Left colon (tissue), 2 donors: ENCODE data around the gene ANXA3. TPM values are rescaled to one million over a fixed set of nuclear protein-coding genes. Genes with fewer than 3 reads are reported as not detected.
A peak's percentile ranks its signal among the peaks of the same experiment; 100 is the strongest.

Experiments used
- ATAC-seq: fragments of 200-7000 bp; cut with Tn5 transposase; one replicate; pipeline ENCODE4 v1.9.1; 2020; ENCODE audit warnings: mild to moderate bottlenecking, moderate library complexity
- DNase-seq, 2 donors: peaks; one replicate each; pipeline ENCODE4 v3.0.0-alpha.2; 2020
- intact Hi-C, 2 donors: fragments of 100-400 bp; cut with DNase I in 1 of 2; cut with micrococcal nuclease in 1 of 2; formaldehyde crosslinking; loops; one replicate each; pipeline versions ENCODE4 v1.11.2 to v1.14.0; 2022; cut with DNase I, micrococcal nuclease
- total RNA-seq, 2 donors: library from RNA; stranded (reverse); fragmentation: NEBNext Ultra II Directional; extraction: Animal tissue kit (Norgen Biotek cat#: 25700); gene quantifications; one replicate each; pipeline ENCODE4 v1.2.1, GENCODE V29; 2021
- donor health status: DM: no; HTN: no; CAD: no.
- donor health status: DM: yes; HTN: yes; CAD: no.

Gene ANXA3
- total RNA-seq, 2 donors from 2014 or later: 44.8 to 51.9 TPM

DNA sequence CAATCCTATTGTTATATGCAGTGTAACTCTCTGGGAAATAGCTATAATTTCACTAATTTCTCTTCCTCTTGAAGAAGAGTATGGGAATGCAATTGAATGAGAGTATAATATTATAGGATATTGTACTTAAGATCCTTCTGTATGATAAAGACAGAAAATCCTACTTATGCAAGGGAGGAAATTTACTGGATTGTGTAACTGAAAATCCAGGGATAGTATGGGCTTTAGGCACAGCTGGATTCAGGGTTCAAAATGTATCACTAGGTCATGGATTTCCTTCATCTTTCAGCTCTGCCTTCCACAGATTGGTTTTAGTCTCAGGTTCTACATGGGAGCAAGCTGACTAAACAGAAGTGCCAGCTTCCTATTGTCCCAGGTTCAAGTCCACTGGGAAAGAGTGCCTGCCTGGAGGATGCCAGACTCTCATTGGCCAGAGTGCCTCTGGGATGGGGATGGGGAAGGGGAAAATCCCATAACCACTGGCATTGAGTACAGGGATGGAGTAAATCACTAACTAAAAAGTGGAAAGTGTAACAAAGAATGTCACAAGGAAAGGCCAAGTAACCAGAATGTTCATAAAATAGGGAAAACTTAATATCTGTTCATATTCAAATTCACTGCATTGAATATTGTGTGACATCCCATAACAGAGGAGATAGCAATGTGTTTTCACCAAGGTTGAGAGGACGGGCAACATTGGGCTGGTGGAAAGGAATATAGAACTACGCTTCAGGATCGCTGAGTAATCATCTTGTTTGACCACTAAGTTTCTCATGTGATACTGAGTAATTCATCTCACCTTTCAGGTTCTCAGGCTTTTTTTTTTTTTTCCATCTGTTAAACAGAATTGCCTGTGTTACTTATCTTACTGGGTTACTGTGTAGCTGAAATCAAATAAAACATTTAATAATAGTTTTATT is 75.7 kb downstream of the ANXA3 start:
- intact Hi-C loops: no loop called here
- no peak for ATAC-seq
- no peak for DNase-seq

DNA sequence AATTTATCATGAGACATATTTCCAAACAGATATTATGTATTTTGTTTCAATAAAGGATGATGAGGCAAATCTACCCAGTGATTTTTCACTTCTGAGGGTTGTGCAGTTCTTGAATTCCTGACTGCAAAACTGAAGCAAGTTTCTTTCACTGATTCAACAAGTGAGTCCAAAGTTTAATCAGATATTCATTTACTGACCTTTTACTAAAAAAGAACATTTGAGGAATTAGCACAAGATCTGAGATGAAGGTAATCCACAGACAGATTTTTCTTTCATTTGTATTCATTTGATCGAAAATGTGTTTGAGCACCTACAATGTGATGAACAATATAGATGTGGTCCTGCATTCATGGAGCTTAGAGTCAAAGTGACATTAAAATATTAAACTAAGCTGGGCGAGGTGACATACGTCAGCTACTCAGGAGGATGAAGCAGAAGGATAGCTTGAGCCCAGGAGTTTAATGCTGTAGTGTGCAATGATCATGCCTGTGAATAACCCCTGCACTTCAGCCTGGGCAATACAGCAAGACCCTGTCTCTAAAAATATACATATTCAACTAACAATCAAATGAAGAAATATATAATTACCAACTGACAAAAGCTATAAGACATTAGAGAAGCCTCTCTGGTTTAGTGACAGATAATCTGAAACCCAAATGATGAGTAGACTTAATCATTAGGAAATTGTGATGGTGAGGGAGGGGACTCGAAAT is 76.6 kb downstream of the ANXA3 start:
- DNase-seq (no peak), ATAC-seq (no peak)
- intact Hi-C loops: no loop called here

DNA sequence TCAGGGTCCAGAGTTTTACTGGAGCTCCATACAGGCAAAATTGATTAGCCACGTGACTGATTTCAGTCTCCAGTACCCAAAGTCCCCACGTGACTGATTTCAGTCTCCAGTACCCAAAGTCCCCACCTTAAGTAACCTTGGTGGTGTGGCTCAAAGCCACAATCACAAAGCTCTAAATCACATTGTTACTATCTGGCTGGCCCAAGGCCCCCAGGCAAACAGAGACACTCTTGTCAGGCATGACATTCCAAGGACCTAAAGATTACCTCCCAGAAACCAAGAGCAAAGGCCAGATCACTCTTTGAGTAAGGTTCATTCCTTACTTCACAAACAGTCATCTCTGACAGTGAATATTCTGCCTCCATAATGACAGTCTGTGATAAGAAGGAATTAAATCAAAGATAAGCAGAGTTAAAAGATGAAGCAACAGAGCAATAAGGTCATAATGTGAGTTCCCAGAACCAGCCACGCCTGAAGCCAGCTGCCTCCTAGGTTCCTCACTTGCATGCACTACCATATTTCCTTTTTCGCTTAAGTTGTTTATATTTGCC is 78.5 kb downstream of the ANXA3 start:
- peak; percentile 89 for ATAC-seq
- intact Hi-C loops: no loop called here
- peak; percentile 44 to 50 for DNase-seq

DNA sequence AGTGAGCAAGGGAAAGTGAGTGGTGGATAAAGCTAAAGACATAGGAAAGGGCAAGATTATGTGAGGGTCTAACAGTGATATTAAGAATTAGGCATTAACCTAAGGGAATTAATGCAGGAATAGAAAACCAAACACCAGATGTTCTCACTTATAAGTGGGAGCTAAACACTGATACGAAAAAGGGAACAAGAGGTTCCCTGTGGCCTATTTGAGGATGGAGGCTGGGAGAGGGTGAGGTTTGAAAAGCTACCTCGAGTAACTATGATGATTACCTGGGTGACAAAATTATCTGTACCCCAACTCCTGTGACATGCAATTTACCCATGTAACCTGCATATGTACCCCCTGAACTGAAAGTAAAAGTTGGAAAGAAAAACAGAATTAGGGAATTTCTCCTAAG is 79.0 kb downstream of the ANXA3 start:
- intact Hi-C loops: no loop called here
- DNase-seq: no peak
- no peak for ATAC-seq

DNA sequence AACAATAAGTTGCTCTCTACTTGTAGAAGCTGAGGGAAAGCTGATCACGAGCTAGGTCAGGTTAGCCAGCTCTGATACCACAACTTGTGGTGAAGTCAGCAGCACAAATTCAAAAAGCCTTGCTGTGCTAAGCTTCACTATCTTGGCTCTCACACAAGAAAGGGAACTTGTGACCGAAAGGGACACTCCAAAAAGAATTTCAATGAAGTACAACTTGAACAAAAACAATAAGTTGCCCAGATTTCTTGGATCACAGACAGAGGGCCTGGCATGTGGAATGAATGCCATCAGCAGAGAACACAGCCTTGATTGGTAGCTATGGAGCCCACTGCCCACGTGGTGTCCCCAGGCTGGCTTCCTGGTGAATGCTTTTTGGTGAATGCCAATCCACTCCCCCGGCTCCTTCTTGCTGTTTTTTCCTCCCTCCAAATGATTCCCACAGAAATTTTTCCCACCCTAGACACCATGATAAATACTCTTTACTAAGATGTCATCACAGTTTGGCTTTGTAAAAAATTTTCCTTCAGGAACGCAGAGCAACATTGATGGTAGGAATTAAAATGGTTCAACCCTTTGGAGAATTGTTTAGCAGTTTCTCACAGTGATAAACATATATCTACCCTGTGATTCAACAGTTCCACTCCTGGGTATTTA is 82.6 kb downstream of the ANXA3 start:
- no peak for ATAC-seq
- DNase-seq: no peak

DNA sequence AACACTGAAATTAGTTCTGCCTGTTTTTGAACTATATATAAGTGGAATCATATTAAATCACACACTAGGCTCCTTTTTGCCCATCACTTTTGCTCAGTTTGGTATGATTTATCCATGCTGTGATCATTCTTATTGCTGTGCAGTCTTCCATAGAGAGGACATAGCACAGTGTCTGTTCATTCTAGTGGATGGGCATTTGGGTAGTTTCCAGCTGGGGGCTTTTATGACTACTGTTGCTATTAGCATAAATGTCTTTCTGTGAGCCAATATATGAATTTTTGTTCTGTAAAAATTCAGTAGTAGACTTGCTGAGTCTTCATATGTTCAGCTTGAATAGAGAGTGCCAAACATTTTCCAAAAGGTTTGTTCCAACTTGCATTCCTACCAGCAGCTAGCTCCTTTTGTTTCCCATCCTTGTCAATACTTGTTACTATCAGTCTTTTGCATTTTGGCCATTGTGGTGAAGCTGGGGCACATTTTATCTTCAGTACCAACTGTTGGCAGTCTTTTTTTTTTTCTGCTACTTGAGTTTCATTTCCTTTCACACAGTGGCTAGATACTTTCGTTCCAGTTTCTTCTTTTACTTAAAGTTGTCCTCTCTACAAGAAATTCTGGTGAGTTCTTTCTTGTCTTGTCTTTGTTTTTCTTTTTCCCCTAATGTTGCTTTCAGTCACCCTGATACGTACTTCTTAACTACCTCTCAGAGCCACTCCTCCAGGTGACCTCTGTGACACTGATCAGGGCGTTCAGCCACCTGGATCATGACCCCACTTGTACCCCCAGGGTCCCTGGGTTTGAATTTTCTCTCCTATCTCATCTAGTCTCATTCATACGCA is 87.0 kb downstream of the ANXA3 start:
- ATAC-seq: no peak
- intact Hi-C loops: no loop called here

More for the DNA sequence above, 82.6 kb downstream of the ANXA3 start:
- intact Hi-C loops: no loop called here

DNA sequence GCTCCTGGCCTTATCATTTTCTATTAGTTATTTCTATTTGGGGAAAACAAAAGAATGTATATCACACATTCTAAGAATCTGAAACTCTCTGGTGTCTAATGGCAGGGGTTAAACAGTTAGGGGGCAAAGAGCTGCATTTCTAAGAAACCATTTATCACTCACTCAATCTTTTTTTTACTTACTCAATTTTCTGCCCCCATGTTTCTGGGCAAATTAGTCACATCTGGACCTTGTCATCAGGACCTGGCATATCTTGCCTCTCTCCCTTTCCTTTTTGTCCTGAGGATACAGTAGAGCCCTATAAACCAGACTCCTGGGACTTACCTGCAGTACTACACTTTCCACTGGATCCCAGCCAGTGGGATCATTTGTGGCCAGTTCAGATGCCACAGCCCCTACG is 89.1 kb downstream of the ANXA3 start:
- intact Hi-C loops: no loop called here
- DNase-seq: no peak
- no peak for ATAC-seq

More for the DNA sequence above, 87.0 kb downstream of the ANXA3 start:
- no peak for DNase-seq

DNA sequence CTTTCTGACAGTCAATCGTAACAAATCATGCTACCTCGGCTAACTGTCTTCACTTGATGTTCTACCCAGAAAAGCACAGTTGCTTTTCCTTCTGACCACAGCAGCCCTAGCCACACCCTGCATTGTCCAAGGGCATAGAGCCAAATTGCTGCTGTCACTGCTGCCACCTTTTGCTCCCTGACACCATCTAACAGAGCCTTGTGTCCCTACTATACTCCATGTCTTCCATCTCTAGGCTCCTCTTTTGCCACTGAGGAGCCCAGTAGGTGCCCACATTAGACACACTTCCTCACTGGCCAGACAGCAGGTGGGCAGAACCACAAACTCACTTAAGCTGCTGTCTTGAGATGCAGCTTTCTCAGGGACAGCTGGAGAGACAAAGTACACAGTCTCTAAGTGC is 91.4 kb downstream of the ANXA3 start:
- DNase-seq: peak; percentile 57 to 61
- peak; percentile 73 for ATAC-seq
- intact Hi-C loops: no loop called here

DNA sequence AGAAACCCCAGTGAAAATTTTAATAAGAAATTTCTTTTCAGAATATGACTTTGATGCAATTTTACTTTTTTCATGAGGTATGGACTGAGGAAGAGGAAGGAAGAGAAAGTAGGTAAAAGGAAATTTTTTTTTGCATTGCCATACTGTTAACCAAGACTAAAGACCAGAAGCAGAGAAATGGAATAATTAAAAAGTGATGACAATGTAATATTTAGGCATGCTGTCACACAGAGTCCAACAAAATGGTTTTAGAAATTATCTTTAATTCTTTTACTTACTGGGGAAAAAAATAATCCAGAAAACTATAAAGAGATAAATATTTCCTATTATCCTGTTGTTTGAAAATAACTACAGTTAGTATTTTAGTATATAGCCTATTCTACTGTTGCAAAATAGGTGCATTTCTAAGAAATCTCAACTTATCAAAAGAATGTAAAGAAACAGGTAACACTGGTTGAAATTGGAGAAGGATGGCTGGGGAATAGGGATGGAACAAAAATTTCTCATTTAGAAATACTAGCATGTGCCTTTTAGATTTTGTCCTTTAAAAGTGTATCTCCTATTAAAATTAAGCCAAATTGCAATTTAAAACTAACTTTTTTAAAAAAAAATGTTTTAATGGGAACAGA is 92.6 kb downstream of the ANXA3 start:
- intact Hi-C loops: no loop called here
- no peak for DNase-seq
- no peak for ATAC-seq

DNA sequence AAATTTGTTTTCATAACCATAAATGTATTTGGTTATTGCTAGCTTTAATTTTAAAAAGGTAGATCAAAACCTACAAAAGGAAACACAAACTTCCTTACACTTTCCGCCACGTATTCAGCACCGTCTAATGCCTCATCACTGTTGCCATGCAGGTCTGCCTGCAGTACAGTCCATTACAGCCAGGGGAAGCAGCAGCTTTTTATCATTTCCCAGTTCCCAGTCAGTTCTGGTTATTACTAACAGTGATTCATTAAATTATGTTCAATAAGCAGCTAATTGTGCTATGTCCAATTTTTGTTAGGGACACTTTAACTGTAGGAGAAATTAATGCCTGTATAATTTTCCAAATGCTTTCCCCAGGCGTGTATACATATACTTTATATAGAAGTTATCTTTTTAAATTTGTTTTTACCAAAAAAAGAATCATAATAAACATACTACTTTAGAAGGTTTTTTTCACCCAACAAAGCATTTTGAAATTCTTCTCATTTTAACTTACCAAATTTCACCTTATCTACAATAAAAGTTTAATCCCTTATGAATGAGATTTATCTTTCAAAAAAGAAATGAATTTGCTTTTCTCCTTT is 93.3 kb downstream of the ANXA3 start:
- ATAC-seq: peak; percentile 77
- DNase-seq: peak; percentile 63 to 64
- intact Hi-C loops: loop anchor here in 1 of 2 donors (5.0 kb wide), 1 partner anchor 132 kb away; the partner anchor contains the start of gene BMP2K

DNA sequence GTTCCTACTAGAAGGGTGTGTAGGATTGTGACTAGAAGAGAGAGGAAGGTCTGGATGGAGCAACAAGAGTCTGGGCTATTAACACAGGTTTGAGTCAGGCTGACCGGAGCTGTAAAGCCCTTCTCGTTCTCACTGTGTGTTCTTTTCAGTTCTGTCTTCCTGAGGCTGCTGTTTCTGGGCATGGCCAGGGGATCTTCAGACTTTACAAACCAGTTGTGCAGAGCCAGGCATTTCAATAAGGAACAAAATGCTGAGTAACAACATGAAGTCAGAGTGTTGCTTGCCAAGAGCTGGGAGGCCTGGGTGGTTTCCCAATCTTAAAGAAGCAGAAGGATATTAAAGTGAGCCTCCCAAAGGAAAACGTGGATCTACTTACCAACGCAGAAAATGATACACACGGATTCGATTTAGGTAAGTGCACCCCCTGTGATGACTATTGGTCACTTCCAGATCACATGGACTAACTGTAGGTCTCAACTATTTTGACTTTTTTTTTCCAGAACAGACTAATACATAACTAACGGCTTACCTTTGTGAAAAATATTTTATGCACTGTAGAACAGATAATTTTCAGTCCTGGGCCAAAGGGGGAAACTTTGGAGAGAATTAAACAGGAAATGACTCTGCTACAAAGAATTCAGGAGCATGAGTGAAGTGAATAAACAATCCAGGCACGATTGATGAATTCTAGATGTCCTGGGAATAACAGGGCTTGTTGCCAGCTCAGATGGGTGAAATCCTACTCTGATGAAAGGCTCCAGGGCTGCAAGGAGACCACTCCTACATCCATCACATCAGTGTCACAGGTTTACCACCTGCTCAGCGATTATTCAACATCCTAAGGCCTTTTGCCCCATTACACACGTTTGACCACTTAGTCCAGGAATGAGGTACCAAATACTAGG is 94.5 kb downstream of the ANXA3 start:
- ATAC-seq (peak; percentile 74), DNase-seq (peak; percentile 54 to 74)
- intact Hi-C loops: loop anchor here in 1 of 2 donors (5.0 kb wide), 1 partner anchor 131 kb away; the partner anchor contains the start of gene BMP2K

DNA sequence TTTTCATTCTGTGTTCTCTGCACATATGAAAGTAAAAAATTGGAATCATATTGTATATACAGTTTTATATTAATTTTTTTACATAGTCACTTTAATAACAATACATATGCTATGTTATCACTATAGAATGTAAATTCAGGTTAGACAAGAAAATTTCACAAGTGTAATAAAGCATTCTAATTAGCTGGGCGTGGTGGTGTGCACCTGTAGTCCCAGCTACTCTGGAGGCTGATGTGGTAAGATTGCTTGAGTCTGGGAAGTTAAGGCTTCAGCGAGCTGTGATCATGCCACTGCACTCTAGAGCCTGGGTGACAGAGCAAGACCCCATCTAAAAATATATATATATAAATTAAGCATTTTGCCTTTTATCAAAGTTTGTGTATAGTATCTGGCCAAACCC is 95.7 kb downstream of the ANXA3 start:
- intact Hi-C loops: loop anchor here in 1 of 2 donors (5.0 kb wide), 1 partner anchor 130 kb away; the partner anchor contains the start of gene BMP2K
- ATAC-seq (peak; percentile 62), DNase-seq (no peak)

DNA sequence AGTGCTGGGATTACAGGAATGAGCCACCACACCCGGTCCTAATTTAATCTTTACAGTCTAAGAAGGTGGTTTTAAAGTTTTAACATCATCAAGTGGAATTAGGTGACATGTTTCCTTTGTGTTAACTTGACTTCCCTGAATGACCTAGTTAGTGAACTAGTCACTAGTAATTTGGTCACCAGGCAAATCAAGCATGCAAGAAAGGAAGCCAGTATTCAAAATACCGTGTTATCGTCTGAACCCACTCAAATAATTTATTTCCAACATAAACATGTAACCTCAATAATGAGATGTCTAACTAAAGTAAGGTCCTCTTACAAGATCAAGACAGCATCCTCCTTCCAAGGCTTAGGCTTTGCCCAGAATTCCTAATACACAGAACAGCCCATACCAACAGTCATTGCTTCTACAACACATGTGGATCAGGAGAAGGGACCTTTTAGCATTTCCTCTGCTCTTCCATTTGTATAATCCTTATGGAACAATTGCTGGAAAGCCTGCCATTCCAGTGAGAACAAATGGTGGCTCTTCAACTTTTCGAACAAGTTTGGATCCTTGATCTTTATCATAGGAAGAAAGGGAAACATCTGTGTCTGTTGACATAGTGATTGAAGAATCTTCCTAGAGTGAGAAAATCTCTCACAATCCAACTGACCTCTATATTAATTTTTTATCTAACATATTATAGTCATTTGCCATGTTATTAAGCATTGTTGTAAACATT is 97.2 kb downstream of the ANXA3 start:
- ATAC-seq: no peak
- intact Hi-C loops: loop anchor here in 1 of 2 donors (5.0 kb wide), 1 partner anchor 128 kb away; the partner anchor contains the start of gene BMP2K
- DNase-seq: no peak

DNA sequence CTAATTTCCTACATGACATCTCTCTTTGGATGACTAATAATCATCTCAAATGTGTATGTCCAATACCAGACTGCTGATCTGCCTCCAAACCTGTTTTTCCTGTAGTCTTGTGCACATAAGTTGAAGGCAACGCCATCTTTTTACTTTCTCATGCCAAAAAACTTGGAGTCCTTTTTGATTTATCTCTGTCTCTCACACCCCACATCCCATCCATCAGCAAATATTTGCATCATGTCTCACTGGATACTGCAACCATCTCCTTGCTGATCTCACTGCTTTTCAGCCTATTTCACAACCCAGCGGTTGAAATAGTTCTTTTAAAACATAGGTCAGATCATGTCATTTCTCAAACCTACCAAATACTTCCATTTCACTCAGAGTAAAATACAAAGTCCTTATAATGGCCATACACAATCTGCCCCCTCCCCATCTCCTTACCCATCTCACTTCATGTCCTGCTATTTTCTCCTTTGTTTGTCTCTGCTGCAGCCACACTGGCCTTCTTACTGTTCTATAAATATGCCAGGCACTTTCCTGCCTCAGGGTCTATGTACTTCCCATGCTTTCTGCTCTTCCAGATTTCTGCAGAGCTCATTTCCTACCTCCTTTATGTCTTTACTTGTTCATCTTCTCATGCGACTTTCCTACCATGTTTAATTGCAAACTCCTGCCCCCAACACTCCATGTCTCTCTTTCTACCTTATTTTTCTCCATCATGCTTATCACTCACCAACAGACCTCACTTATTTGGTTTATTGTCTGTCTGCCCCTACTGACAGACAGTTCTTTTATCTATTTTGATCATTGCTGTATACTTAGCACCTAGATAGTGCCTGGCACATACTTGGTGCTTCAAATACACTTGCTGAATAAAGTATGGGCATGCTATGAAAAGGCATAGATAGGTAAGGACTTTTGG is 98.8 kb downstream of the ANXA3 start:
- intact Hi-C loops: no loop called here
- no peak for DNase-seq
- ATAC-seq: no peak
